ENCODE data around the gene RHBDD1. TPM values are rescaled to one million over a fixed set of nuclear protein-coding genes. Genes with fewer than 3 reads are reported as not detected.

RHBDD1 gene
- total RNA-seq, 1 donor from 2014 or later: 35.1 TPM

- no peak for TF ChIP-seq CTCF (IDR thresholded peaks at IDR 0.05; ENCODE audit: borderline replicate concordance)
- no peak for DNase-seq
- Histone ChIP-seq H3K27me3 (ENCODE audit: low read depth) (no peaks in the 10 kb centered on the region), H3K36me3 (peaks cover 17% of the 10 kb centered on the region), H3K9me3 (replicated peaks) (no peaks in the 10 kb centered on the region), H3K4me3 (no peak overlapping the region), H3K4me1 (peaks cover 3% of the 10 kb centered on the region), H3K27ac (replicated peaks) (no peak overlapping the region)
- intact Hi-C loops (cut with micrococcal nuclease): no loop called here
These were observed 200.7 kb downstream of the RHBDD1 start for GRCh38 chr2:227036527-227036926.

GRCh38 chr2:227038550-227039189 is 202.8 kb downstream of the RHBDD1 start:
- H3K9me3 ChIP-seq (replicated peaks): no peaks in the 10 kb centered on the region
- H3K4me1 ChIP-seq: peaks cover 3% of the 10 kb centered on the region
- peaks cover 29% of the 10 kb centered on the region for H3K36me3 ChIP-seq
- no peak overlapping the region for H3K27ac ChIP-seq (replicated peaks)
- intact Hi-C loops (cut with micrococcal nuclease): no loop called here
- TF ChIP-seq CTCF (IDR thresholded peaks at IDR 0.05; ENCODE audit: borderline replicate concordance): no peak
- H3K27me3 ChIP-seq (ENCODE audit: low read depth): no peaks in the 10 kb centered on the region
- H3K4me3 ChIP-seq: no peak overlapping the region
- DNase-seq: no peak

- no peak for DNase-seq
- Histone ChIP-seq H3K27me3 (ENCODE audit: low read depth) (no peaks in the 10 kb centered on the region), H3K9me3 (replicated peaks) (peaks cover 5% of the 10 kb centered on the region), H3K27ac (replicated peaks) (no peak overlapping the region), H3K4me3 (no peak overlapping the region), H3K36me3 (peaks cover 29% of the 10 kb centered on the region), H3K4me1 (no peaks in the 10 kb centered on the region)
- intact Hi-C loops (cut with micrococcal nuclease): no loop called here
- TF ChIP-seq CTCF (IDR thresholded peaks at IDR 0.05; ENCODE audit: borderline replicate concordance): no peak
These were observed 208.1 kb downstream of the RHBDD1 start for GRCh38 chr2:227043981-227044380.

Other genes starting within 250 kb of the RHBDD1 start
- gene IRS1, start 36.2 kb upstream of the RHBDD1 start, total RNA-seq: 17.8 TPM